OCI-LY3 (cell line): ENCODE results near the gene GSG1.
A peak's percentile ranks its signal among the peaks of the same experiment; 100 is the strongest.

Source experiments
- EZH2phosphoT487 ChIP-seq: fragments of 200-600 bp; shearing (Covaris generic); IDR thresholded peaks from 2 replicates; pipeline ENCODE4 v1.6.1; 2018; ENCODE audit warnings: antibody characterized with exemption, mixed run types, low read depth
- TF ChIP-seq, protein P1 (sequence below): fragments of 200-600, 300-600 bp; sonication (generic); IDR thresholded peaks from 2 replicates; pipeline ENCODE4 v1.5.1; 2014; ENCODE audit warnings: antibody characterized with exemption, low read length, low read depth

DNA sequence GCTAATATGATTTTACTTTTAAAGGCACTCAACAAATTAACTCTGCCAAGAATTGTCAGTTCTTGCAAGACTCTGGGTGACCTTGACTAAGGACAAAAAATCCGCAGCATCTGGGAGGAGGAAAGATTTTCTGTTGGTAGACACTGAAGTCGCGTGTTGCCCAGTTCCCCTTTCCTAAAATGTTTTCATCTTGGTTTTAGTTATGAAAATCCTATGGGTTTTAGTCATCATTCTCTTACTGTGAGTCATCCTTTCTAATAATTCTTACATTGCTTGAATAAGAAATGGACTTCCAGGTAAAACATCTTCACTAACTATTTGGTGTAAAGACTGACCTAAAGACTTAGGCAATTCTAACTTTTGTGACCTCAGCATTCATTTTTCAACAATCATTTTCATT lies 9.1 kb downstream of the GSG1 start:
- TF ChIP-seq, protein P1, sequence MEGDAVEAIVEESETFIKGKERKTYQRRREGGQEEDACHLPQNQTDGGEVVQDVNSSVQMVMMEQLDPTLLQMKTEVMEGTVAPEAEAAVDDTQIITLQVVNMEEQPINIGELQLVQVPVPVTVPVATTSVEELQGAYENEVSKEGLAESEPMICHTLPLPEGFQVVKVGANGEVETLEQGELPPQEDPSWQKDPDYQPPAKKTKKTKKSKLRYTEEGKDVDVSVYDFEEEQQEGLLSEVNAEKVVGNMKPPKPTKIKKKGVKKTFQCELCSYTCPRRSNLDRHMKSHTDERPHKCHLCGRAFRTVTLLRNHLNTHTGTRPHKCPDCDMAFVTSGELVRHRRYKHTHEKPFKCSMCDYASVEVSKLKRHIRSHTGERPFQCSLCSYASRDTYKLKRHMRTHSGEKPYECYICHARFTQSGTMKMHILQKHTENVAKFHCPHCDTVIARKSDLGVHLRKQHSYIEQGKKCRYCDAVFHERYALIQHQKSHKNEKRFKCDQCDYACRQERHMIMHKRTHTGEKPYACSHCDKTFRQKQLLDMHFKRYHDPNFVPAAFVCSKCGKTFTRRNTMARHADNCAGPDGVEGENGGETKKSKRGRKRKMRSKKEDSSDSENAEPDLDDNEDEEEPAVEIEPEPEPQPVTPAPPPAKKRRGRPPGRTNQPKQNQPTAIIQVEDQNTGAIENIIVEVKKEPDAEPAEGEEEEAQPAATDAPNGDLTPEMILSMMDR, result no peak
- peak; percentile 69; the same call in 1 of the 2 replicates for TF ChIP-seq EZH2phosphoT487
